ENCODE measurements around the gene L1TD1.
"Not testable (repeated sequence)": the region's sequence is repeated elsewhere in the genome, so short reads cannot be mapped to it uniquely, and the experiment has no call there.

The L1TD1 gene

GRCh38 chr1:62239652-62240403 lies 45.2 kb downstream of the L1TD1 start:
- not testable (repeated sequence) for DNase-seq

- no peak for DNase-seq
Measured at GRCh38 chr1:62240651-62241370, 46.2 kb downstream of the L1TD1 start.

- DNase-seq: peak; percentile 72
Measured at GRCh38 chr1:62241371-62242131, 46.9 kb downstream of the L1TD1 start.

GRCh38 chr1:62244380-62244779 lies 49.7 kb downstream of the L1TD1 start:
- DNase-seq: not testable (repeated sequence)

GRCh38 chr1:62245201-62245600 lies 50.6 kb downstream of the L1TD1 start:
- no peak for DNase-seq

GRCh38 chr1:62247391-62248168 lies 52.9 kb downstream of the L1TD1 start:
- no peak for DNase-seq

GRCh38 chr1:62250126-62250726 lies 55.6 kb downstream of the L1TD1 start:
- DNase-seq: peak; percentile 51

- no peak for DNase-seq
Measured at GRCh38 chr1:62259551-62259950, 64.9 kb downstream of the L1TD1 start.

GRCh38 chr1:62260688-62261087 lies 66.0 kb downstream of the L1TD1 start:
- no peak for DNase-seq
